Measurements from ENCODE around the gene SLC9A9. TPM values are rescaled to one million over a fixed set of nuclear protein-coding genes. Genes with fewer than 3 reads are reported as not detected.

The SLC9A9 gene
- polyA plus RNA-seq, 1 donor (not counting 4 experiments of a cell fraction or from before 2014, with no cell fraction given), result 5.2 TPM

GRCh38 chr3:143770391-143770790 lies 77.9 kb downstream of the SLC9A9 start:
- dilution Hi-C loops (cut with MboI; ENCODE audit: extremely low pct_ligation_motif_present, low sequenced_read_pairs), result no loop called here
- Histone ChIP-seq H3K79me2 (ENCODE audit: control insufficient read depth, insufficient read depth, low read length) (no peaks in the 10 kb centered on the region), H3K4me1 (ENCODE audit: control insufficient read depth, extremely low read depth, insufficient read depth, low read length) (peaks cover 9% of the 10 kb centered on the region), H3K36me3 (ENCODE audit: control insufficient read depth in 2 of 2, extremely low read depth in 1 of 2, insufficient read depth in 2 of 2, low read length in 2 of 2) (no peaks in the 10 kb centered on the region), H3K27me3 (ENCODE audit: control insufficient read depth, extremely low read depth, insufficient read depth, low read length) (no peaks in the 10 kb centered on the region), H2AFZ (ENCODE audit: control insufficient read depth, low read length) (no peak overlapping the region), H4K20me1 (ENCODE audit: control insufficient read depth, extremely low read depth, insufficient read depth, low read length) (no peaks in the 10 kb centered on the region), H3K4me3 (ENCODE audit: control insufficient read depth in 2 of 3, extremely low read depth in 1 of 3, insufficient read depth in 2 of 3, low read depth in 1 of 3, low read length in 3 of 3) (no peak overlapping the region), H3K9me3 (ENCODE audit: control insufficient read depth, low read depth, low read length) (no peaks in the 10 kb centered on the region), H3K4me2 (ENCODE audit: control insufficient read depth, extremely low read depth, insufficient read depth, low read depth, low read length) (no peak overlapping the region), H3K9me1 (ENCODE audit: control insufficient read depth, extremely low read depth, insufficient read depth, low read length) (no peaks in the 10 kb centered on the region), H3K27ac (ENCODE audit: control insufficient read depth, insufficient read depth, low read length) (no peak overlapping the region), H3K9ac (ENCODE audit: control insufficient read depth, extremely low read depth, insufficient read depth, low read length) (no peak overlapping the region)
- FAIRE-seq, result no peak
- TF ChIP-seq CTCF (optimal IDR thresholded peaks at IDR 0.05 in 1 of 3, IDR thresholded peaks at IDR 0.05 in 1 of 3, conservative IDR thresholded peaks at IDR 0.05 in 1 of 3; ENCODE audit: extremely low read depth in 1 of 3, insufficient read depth in 2 of 3, low read length in 3 of 3) (no peak), EZH2 (IDR thresholded peaks at IDR 0.05; ENCODE audit: low read length) (no peak)
- DNase-seq (ENCODE audit: low read depth, low spot score), result no peak

- Histone ChIP-seq H3K4me1 (ENCODE audit: control insufficient read depth, extremely low read depth, insufficient read depth, low read length) (peaks cover 9% of the 10 kb centered on the region), H3K36me3 (ENCODE audit: control insufficient read depth in 2 of 2, extremely low read depth in 1 of 2, insufficient read depth in 2 of 2, low read length in 2 of 2) (no peaks in the 10 kb centered on the region), H4K20me1 (ENCODE audit: control insufficient read depth, extremely low read depth, insufficient read depth, low read length) (no peaks in the 10 kb centered on the region), H3K27ac (ENCODE audit: control insufficient read depth, insufficient read depth, low read length) (no peak overlapping the region), H3K4me3 (ENCODE audit: control insufficient read depth in 2 of 3, extremely low read depth in 1 of 3, insufficient read depth in 2 of 3, low read depth in 1 of 3, low read length in 3 of 3) (no peak overlapping the region), H3K9me1 (ENCODE audit: control insufficient read depth, extremely low read depth, insufficient read depth, low read length) (no peaks in the 10 kb centered on the region), H3K9me3 (ENCODE audit: control insufficient read depth, low read depth, low read length) (no peaks in the 10 kb centered on the region), H3K27me3 (ENCODE audit: control insufficient read depth, extremely low read depth, insufficient read depth, low read length) (no peaks in the 10 kb centered on the region), H3K9ac (ENCODE audit: control insufficient read depth, extremely low read depth, insufficient read depth, low read length) (no peak overlapping the region), H2AFZ (ENCODE audit: control insufficient read depth, low read length) (no peak overlapping the region), H3K79me2 (ENCODE audit: control insufficient read depth, insufficient read depth, low read length) (no peaks in the 10 kb centered on the region), H3K4me2 (ENCODE audit: control insufficient read depth, extremely low read depth, insufficient read depth, low read depth, low read length) (no peak overlapping the region)
- FAIRE-seq (no peak), DNase-seq (ENCODE audit: low read depth, low spot score) (no peak)
- no peak for TF ChIP-seq CTCF (optimal IDR thresholded peaks at IDR 0.05 in 1 of 3, IDR thresholded peaks at IDR 0.05 in 1 of 3, conservative IDR thresholded peaks at IDR 0.05 in 1 of 3; ENCODE audit: extremely low read depth in 1 of 3, insufficient read depth in 2 of 3, low read length in 3 of 3)
- TF ChIP-seq EZH2 (IDR thresholded peaks at IDR 0.05; ENCODE audit: low read length), result no peak
- dilution Hi-C loops (cut with MboI; ENCODE audit: extremely low pct_ligation_motif_present, low sequenced_read_pairs), result no loop called here
These were observed 78.7 kb downstream of the SLC9A9 start for GRCh38 chr3:143769616-143770015.

Measured in keratinocyte (primary cell).